ENCODE data around the gene RNF13. TPM values are rescaled to one million over a fixed set of nuclear protein-coding genes. Genes with fewer than 3 reads are reported as not detected.
"Not testable (repeated sequence)": the region's sequence is repeated elsewhere in the genome, so short reads cannot be mapped to it uniquely, and the experiment has no call there.

RNF13 gene
- total RNA-seq, 3 donors from 2014 or later = 29.4 to 31.9 (median 30.7) TPM

DNA sequence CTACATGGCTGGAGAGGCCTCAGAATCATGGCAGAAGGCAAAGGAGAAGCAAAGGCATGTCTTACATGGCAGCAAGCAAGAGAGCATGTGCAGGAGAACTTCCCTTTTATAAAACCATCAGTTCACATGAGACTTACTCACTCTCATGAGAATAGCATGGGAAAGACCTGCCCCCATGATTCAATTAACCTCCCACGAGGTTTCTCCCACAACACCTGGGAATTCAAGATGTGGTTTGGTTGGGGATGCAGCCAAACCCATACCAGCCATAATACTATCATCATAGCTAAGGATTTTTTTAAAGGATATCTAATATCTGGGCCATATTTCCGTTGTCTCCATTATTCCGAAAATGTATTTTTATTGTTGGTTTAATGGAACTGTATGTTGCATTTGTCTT is 26.5 kb downstream of the RNF13 start:
- H3K27me3 Mint-ChIP-seq (ENCODE audit: low read depth); DNase-seq; H3K4me3 Mint-ChIP-seq; ATAC-seq: not testable (repeated sequence)
- Mint-ChIP-seq H3K9me3 (peaks cover 22% of the 10 kb centered on the region), H3K36me3 (ENCODE audit: insufficient read depth) (peaks cover 22% of the 10 kb centered on the region), H3K4me1 (ENCODE audit: low read depth) (peaks cover 37% of the 10 kb centered on the region)

DNA sequence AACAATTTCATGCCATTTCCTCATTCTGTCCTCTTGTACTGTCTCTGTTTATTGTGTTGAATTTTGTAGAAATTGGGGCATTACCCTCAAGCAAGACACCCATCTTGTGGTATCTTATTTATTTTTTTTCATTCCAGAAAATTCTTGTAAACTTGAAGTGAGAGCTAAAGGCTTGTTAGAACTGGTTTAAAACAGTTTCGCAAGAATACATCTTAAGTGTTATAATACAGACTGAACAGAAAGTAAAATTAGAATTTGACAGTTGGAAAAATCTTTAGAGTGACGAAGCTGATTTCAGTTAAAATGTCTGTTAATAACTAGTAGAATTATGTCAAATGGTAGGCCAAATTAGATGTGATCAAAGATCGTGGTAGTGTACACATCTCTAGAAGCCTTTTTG is 26.9 kb downstream of the RNF13 start:
- Mint-ChIP-seq H3K9me3 (peaks cover 17% of the 10 kb centered on the region), H3K4me3 (no peak overlapping the region), H3K4me1 (ENCODE audit: low read depth) (peaks cover 41% of the 10 kb centered on the region), H3K36me3 (ENCODE audit: insufficient read depth) (peaks cover 18% of the 10 kb centered on the region), H3K27me3 (ENCODE audit: low read depth) (no peaks in the 10 kb centered on the region)
- no peak for DNase-seq
- ATAC-seq = no peak

DNA sequence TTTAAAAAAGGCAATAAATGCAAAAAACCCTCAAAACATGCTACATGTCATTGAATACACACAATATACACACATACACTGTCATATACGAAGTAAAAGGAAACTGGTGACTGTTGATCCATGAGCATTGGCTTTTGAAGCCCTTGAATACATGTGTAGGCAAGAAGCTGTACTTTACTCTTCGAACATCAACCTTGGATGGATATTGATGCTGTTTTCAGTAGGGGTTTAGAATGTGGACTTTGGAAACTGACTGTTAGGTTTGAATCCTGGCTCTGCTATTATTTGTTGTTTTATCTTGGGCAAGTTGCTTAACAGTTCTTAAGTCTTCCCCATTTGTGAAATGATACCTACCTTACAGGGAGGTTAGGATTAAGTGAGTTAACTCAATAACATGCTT is 30.5 kb downstream of the RNF13 start:
- Mint-ChIP-seq H3K27me3 (ENCODE audit: low read depth) (no peaks in the 10 kb centered on the region), H3K9me3 (peaks cover 6% of the 10 kb centered on the region), H3K4me3 (no peak overlapping the region), H3K36me3 (ENCODE audit: insufficient read depth) (peaks cover 17% of the 10 kb centered on the region), H3K4me1 (ENCODE audit: low read depth) (peaks cover 46% of the 10 kb centered on the region)
- DNase-seq (no peak), ATAC-seq (no peak)

DNA sequence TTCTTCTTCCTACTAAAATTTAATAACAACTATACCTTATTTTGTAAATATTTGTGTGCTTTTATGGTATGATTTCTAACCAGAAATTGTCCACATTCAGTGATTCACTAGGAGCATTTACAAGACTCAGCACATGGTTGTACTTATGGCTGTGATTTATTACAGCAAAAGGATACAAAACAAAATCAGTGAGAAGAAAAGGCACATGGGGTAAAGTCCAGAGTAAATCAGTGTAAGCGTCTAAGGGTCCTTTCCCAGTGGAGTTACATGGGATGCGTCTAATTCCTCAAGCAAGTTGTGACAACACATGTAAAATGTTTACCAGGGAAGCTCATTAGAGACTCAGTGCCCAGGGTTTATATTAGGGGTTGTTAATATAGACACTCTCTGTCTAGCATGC is 31.1 kb downstream of the RNF13 start:
- Mint-ChIP-seq H3K36me3 (ENCODE audit: insufficient read depth) (peaks cover 21% of the 10 kb centered on the region), H3K9me3 (peaks cover 6% of the 10 kb centered on the region), H3K27me3 (ENCODE audit: low read depth) (no peaks in the 10 kb centered on the region), H3K4me1 (ENCODE audit: low read depth) (peaks cover 48% of the 10 kb centered on the region), H3K4me3 (no peak overlapping the region)
- ATAC-seq (no peak), DNase-seq (no peak)

DNA sequence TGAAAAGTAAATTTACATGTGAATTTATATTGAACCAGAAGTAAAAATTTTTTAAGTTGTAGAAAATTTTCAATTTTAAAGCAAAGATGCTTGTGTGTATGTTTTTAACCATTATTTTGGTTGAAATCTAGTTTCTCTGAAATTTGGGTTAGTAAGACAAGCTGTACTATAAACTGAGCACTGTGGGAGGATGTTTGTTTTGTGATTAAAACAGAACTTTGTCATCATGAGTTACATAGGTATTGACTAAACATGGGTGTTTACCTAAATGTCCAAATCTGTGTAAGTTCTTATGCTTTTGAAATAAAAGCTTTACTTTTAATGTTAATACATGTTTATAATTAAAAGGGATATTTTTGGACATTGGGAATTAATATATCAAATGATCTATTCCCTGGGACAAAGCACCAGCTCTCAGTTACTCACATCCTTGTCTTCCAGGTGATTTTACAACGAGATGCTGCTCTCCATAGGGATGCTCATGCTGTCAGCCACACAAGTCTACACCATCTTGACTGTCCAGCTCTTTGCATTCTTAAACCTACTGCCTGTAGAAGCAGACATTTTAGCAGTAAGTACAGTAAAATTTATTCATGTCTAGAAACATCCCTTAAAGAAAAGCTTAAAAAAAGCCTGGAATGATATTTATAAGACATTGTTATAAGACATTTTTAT is 32.7 kb downstream of the RNF13 start:
- no peak for DNase-seq
- no peak overlapping the region for H3K4me3 Mint-ChIP-seq
- no peaks in the 10 kb centered on the region for H3K9me3 Mint-ChIP-seq
- peaks cover 39% of the 10 kb centered on the region for H3K4me1 Mint-ChIP-seq (ENCODE audit: low read depth)
- H3K27me3 Mint-ChIP-seq (ENCODE audit: low read depth) = no peaks in the 10 kb centered on the region
- no peak for ATAC-seq
- peaks cover 28% of the 10 kb centered on the region for H3K36me3 Mint-ChIP-seq (ENCODE audit: insufficient read depth)

DNA sequence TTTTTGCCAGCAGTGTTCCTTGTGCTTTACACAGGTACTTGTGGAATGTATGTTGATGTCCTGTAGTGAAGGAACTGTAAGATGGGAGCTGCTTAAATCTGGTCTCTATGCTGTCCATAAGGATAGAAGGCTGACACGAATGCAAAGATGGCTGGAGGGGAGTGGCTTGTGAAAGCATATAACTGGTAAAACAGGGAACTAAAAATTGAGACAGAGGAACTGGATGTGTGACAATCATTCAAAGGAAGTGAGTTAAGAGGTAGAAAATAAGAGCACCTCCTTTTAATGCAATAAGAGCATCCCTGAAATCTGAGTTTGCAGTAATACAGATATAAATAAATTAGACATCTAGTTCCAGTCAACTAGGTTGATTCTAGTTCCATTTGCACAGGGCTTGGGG is 35.2 kb downstream of the RNF13 start:
- DNase-seq (no peak), ATAC-seq (no peak)
- H3K4me3 Mint-ChIP-seq = no peak overlapping the region
- H3K9me3 Mint-ChIP-seq = no peaks in the 10 kb centered on the region
- H3K36me3 Mint-ChIP-seq (ENCODE audit: insufficient read depth) = peaks cover 38% of the 10 kb centered on the region
- no peaks in the 10 kb centered on the region for H3K27me3 Mint-ChIP-seq (ENCODE audit: low read depth)
- peaks cover 23% of the 10 kb centered on the region for H3K4me1 Mint-ChIP-seq (ENCODE audit: low read depth)

DNA sequence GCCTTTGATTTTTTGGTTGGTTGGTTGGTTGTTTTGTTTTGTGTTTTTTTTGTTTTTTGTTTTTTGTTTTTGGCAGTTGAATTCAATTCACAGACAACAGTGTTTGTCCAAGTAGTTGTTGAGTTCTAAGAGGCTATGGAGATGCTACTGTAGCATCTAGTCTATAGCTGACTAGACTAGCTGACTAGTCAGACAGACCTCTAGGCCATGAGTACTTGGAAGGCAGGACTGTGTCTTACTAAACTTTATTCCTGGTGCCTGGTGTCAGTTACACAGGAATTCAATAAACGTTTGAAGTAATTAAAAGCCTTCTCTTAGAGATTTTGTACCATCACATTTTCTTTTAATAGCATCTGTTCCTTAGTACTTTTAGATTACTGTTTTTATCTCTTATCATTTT is 35.7 kb downstream of the RNF13 start:
- peaks cover 21% of the 10 kb centered on the region for H3K4me1 Mint-ChIP-seq (ENCODE audit: low read depth)
- H3K4me3 Mint-ChIP-seq = no peak overlapping the region
- no peaks in the 10 kb centered on the region for H3K27me3 Mint-ChIP-seq (ENCODE audit: low read depth)
- DNase-seq (no peak), ATAC-seq (no peak)
- H3K9me3 Mint-ChIP-seq = no peaks in the 10 kb centered on the region
- H3K36me3 Mint-ChIP-seq (ENCODE audit: insufficient read depth) = peaks cover 39% of the 10 kb centered on the region

DNA sequence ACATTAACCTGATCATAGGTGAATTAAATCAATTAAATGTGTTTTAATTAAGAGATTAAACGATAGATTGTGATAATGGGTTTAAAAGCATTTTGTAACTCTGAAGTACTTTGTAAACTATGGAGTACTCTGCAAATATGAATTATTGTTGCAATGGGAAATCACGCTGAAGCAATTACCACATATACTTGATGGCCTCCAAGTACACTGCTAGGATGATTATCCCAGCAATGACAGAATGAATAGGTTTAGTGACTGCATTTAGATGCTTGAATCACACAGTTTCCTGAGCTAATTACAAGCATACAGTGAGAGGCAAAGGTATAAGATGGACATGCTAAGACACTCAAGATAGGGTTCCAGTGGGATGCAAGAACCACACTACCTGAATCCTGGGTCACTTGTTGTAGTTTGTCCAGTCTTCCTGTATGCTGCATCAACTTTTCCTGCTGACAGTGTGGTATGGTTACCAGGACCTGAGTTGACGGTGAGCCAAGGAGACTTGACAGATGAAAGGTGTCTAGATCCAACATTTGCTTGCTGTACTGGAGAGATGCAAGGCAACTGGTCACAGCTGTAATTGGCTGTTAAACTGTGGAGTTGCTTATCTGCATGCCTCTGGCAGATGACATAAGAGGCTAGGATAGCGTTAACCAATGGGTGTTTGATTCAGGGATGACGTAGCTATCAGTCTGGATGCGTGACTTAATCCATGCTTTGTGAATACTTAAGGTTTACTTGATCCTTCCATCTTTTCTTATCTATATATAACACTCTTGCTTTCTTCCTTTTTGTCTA is 38.0 kb downstream of the RNF13 start:
- peaks cover 49% of the 10 kb centered on the region for H3K36me3 Mint-ChIP-seq (ENCODE audit: insufficient read depth)
- no peaks in the 10 kb centered on the region for H3K27me3 Mint-ChIP-seq (ENCODE audit: low read depth)
- no peak overlapping the region for H3K4me3 Mint-ChIP-seq
- peaks cover 12% of the 10 kb centered on the region for H3K4me1 Mint-ChIP-seq (ENCODE audit: low read depth)
- DNase-seq (no peak), ATAC-seq (no peak)
- H3K9me3 Mint-ChIP-seq = peaks cover 4% of the 10 kb centered on the region

DNA sequence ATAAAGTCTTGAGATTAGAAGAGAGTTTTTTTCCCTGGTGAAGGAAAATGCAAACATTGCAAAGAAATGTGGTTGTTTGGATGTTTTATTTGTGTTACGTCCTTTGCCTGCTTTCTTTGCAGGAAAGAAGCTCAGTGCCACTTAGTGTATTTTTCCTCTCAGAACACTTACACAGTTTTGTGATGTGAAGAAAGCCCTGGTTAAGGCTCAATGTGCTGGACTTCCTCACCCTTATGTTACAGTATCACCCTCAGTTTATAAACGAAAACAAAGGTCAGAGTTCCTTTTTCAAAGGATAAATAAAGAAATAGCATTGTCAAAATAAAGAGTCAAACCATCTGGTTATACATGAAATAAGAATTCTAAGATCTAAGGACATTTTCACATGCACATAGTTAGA is 45.9 kb downstream of the RNF13 start:
- no peaks in the 10 kb centered on the region for H3K27me3 Mint-ChIP-seq (ENCODE audit: low read depth)
- peaks cover 4% of the 10 kb centered on the region for H3K9me3 Mint-ChIP-seq
- no peak for DNase-seq
- peaks cover 44% of the 10 kb centered on the region for H3K36me3 Mint-ChIP-seq (ENCODE audit: insufficient read depth)
- H3K4me3 Mint-ChIP-seq = no peak overlapping the region
- peaks cover 6% of the 10 kb centered on the region for H3K4me1 Mint-ChIP-seq (ENCODE audit: low read depth)
- no peak for ATAC-seq

DNA sequence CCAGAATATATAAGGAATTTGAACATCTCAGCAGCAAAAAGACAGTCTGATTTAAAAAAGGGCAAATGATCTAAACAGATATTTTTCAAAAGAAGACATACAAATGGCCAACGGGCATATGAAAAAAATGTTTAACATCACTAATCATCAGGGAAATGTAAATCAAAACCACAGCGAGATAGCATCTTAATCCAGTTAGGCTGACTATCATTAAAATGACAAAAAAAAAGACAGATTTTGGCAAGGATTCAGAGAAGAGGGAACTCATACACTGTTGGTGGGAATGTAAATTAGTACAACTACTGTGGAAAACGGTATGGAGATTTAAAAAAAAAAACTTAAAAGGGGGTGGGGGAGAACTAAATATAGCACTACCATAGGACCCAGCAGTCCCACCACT is 47.9 kb downstream of the RNF13 start:
- H3K4me1 Mint-ChIP-seq (ENCODE audit: low read depth) = peaks cover 6% of the 10 kb centered on the region
- H3K36me3 Mint-ChIP-seq (ENCODE audit: insufficient read depth) = peaks cover 45% of the 10 kb centered on the region
- no peaks in the 10 kb centered on the region for H3K27me3 Mint-ChIP-seq (ENCODE audit: low read depth)
- peaks cover 4% of the 10 kb centered on the region for H3K9me3 Mint-ChIP-seq
- no peak overlapping the region for H3K4me3 Mint-ChIP-seq
- no peak for ATAC-seq
- no peak for DNase-seq

DNA sequence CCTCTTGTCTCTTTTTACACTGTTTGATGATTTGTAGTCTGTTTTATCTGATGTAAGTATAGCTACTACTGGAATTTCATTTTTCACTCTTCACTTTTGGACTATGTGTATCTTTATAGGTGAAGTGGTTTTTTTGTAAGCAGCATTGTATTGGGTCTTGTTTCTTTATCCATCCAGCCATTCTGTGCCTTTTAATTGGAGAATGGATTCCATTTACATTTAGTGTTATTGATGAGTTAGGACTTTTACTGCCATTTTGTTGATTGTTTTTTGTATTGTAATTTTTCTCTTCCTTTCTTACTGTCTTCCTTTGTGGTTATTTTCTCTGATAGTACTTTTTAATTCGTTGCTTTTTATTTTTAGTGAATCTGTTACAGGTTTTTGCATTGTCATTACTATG is 54.5 kb downstream of the RNF13 start:
- DNase-seq = no peak
- peaks cover 21% of the 10 kb centered on the region for H3K9me3 Mint-ChIP-seq
- H3K27me3 Mint-ChIP-seq (ENCODE audit: low read depth) = no peaks in the 10 kb centered on the region
- H3K4me3 Mint-ChIP-seq = no peak overlapping the region
- H3K4me1 Mint-ChIP-seq (ENCODE audit: low read depth) = peaks cover 9% of the 10 kb centered on the region
- peaks cover 51% of the 10 kb centered on the region for H3K36me3 Mint-ChIP-seq (ENCODE audit: insufficient read depth)
- ATAC-seq = no peak

DNA sequence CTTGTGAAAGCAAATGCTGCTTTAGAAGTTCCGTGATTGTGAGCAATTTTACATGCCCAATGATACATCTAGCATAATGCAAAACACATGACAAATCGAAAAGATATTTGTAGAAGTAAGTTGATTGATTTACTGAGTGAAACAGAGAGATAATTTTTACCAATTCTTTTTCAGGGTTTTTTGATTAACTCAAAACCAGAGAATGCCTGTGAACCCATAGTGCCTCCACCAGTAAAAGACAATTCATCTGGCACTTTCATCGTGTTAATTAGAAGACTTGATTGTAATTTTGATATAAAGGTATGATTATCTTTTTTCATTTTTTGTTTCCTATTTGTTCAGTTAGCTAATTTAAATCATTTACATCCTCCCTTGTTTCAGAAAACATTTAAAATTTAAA is 58.8 kb downstream of the RNF13 start:
- no peak for ATAC-seq

DNA sequence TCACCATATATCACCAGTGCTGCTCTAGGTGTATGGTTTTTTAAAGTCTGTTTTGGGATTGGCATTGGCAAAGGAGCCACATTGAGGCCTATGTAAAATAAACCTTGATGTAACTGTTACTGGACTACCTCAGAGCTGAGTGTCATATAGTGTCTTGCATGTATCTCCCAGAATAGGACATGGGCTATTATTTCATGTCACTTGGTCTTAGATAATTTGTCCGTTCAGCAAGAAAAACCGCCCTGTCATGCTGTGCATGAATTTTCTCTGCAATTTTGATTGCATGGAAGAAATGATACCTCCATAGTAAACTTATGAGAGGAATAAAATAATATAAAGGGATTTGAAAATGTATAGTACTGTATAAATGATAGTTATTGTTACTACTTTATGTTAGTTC is 59.6 kb downstream of the RNF13 start:
- Mint-ChIP-seq H3K9me3 (peaks cover 14% of the 10 kb centered on the region), H3K4me3 (no peak overlapping the region), H3K27me3 (ENCODE audit: low read depth) (no peaks in the 10 kb centered on the region), H3K4me1 (ENCODE audit: low read depth) (peaks cover 9% of the 10 kb centered on the region), H3K36me3 (ENCODE audit: insufficient read depth) (peaks cover 39% of the 10 kb centered on the region)
- DNase-seq = no peak
- ATAC-seq = no peak

More for the DNA sequence above, 58.8 kb downstream of the RNF13 start:
- Mint-ChIP-seq H3K36me3 (ENCODE audit: insufficient read depth) (peaks cover 43% of the 10 kb centered on the region), H3K4me1 (ENCODE audit: low read depth) (peaks cover 9% of the 10 kb centered on the region), H3K9me3 (peaks cover 18% of the 10 kb centered on the region), H3K27me3 (ENCODE audit: low read depth) (no peaks in the 10 kb centered on the region), H3K4me3 (no peak overlapping the region)
- DNase-seq = no peak

DNA sequence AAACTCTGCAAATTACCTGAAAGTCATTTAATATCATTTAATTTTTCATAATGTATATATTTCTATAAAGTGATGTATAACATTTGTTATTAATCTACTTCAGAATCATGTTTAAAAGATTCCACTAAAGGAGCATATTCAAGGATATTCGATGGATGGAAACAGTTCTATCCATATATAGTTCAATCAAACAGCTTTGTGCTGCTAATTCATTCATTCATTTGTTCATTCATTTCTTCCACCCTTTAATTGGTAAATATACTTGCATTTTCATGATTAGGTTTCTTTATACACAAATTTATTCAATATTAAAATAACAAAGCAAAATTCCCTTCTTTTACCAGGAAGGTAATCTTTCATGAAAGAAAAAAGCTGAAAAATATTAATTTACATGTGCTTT is 64.7 kb downstream of the RNF13 start:
- Mint-ChIP-seq H3K4me1 (ENCODE audit: low read depth) (peaks cover 1% of the 10 kb centered on the region), H3K36me3 (ENCODE audit: insufficient read depth) (peaks cover 12% of the 10 kb centered on the region), H3K4me3 (no peak overlapping the region), H3K9me3 (no peaks in the 10 kb centered on the region), H3K27me3 (ENCODE audit: low read depth) (no peaks in the 10 kb centered on the region)
- DNase-seq (no peak), ATAC-seq (no peak)

DNA sequence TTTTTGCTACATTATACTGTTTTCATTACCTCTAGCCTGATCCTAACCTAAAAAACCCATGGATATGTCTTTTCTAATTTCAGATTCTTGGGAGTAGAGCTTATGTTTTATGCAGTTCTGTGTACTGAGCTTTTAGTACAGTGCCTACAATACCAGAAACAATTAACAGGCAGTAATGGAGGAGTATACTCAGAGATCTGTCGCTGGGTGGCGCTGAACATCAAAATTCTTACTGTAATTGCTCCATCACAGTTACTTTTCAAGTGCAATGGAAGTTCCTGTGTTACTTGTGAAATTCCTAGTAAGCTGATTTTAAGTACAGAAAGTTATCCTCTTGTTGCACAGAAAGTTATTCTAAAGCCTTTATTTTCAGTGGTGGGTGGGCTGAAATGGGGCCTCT is 66.9 kb downstream of the RNF13 start:
- no peak for ATAC-seq
- H3K4me3 Mint-ChIP-seq = no peak overlapping the region

More for the DNA sequence above, 66.9 kb downstream of the RNF13 start:
- Mint-ChIP-seq H3K4me1 (ENCODE audit: low read depth) (peaks cover 4% of the 10 kb centered on the region), H3K9me3 (peaks cover 14% of the 10 kb centered on the region), H3K27me3 (ENCODE audit: low read depth) (no peaks in the 10 kb centered on the region), H3K36me3 (ENCODE audit: insufficient read depth) (peaks cover 15% of the 10 kb centered on the region)
- no peak for DNase-seq

All from activated T-cell treated with anti-CD3 and anti-CD28 coated beads, Interleukin-2, amount 50 U/mL, for 4 hours (primary cell).